GM10847 (cell line): Measurements from ENCODE around the gene PCLO.

Experiments used
- POLR2A ChIP-seq: IDR thresholded peaks from 2 replicates; pipeline ENCODE4 v1.6.1; 2011; ENCODE audit not compliant: insufficient read length; ENCODE audit errors: extremely low read depth

The PCLO gene

GRCh38 chr7:82705517-82706260 lies 457.0 kb downstream of the PCLO start:
- TF ChIP-seq POLR2A: no peak

- TF ChIP-seq POLR2A: no peak
Observed at GRCh38 chr7:82704121-82704520, 458.6 kb downstream of the PCLO start.
